Left renal cortex interstitium (tissue), 4 donors: ENCODE data around the gene STRIP2. TPM values are rescaled to one million over a fixed set of nuclear protein-coding genes. Genes with fewer than 3 reads are reported as not detected.
"Not testable (repeated sequence)": the region's sequence is repeated elsewhere in the genome, so short reads cannot be mapped to it uniquely, and the experiment has no call there.

Source experiments
- DNase-seq, 4 donors: peaks; one replicate each; pipeline ENCODE4 v3.0.0-alpha.2; 2013; ENCODE audit warnings: low read depth in 4 of 4, low spot score in 2 of 4, missing footprints in 1 of 4
- polyA plus RNA-seq, 4 donors: library from polyadenylated mRNA; unstranded; fragments of 120-200 nt; gene quantifications; one replicate each; pipeline ENCODE4 v1.2.1, GENCODE V29; 2013; ENCODE audit not compliant: insufficient read length in 4 of 4

STRIP2 gene
- polyA plus RNA-seq, 4 donors = 2.4 to 5.3 (median 4.0) TPM

GRCh38 chr7:129452589-129453231, 18.5 kb downstream of the STRIP2 start:
- no peak for DNase-seq

- DNase-seq = no peak
Observed at GRCh38 chr7:129453510-129454248, 19.4 kb downstream of the STRIP2 start.

GRCh38 chr7:129454249-129454551, 20.0 kb downstream of the STRIP2 start:
- DNase-seq = no peak

GRCh38 chr7:129456421-129456820, 22.2 kb downstream of the STRIP2 start:
- no peak for DNase-seq

- no peak for DNase-seq
Observed at GRCh38 chr7:129457101-129457500, 22.9 kb downstream of the STRIP2 start.

GRCh38 chr7:129458171-129458570, 23.9 kb downstream of the STRIP2 start:
- no peak for DNase-seq

- DNase-seq = no peak
Observed at GRCh38 chr7:129461809-129462208, 27.6 kb downstream of the STRIP2 start.

GRCh38 chr7:129462420-129462819, 28.2 kb downstream of the STRIP2 start:
- DNase-seq = no peak

GRCh38 chr7:129464194-129464593, 30.0 kb downstream of the STRIP2 start:
- no peak for DNase-seq

GRCh38 chr7:129465080-129465479, 30.8 kb downstream of the STRIP2 start:
- no peak for DNase-seq

GRCh38 chr7:129466796-129467195, 32.6 kb downstream of the STRIP2 start:
- no peak for DNase-seq

GRCh38 chr7:129468087-129468486, 33.9 kb downstream of the STRIP2 start:
- no peak for DNase-seq

GRCh38 chr7:129468547-129468946, 34.3 kb downstream of the STRIP2 start:
- DNase-seq = no peak

- no peak for DNase-seq
Observed at GRCh38 chr7:129469930-129470329, 35.7 kb downstream of the STRIP2 start.

- no peak for DNase-seq
Observed at GRCh38 chr7:129470411-129470810, 36.2 kb downstream of the STRIP2 start.

- no peak for DNase-seq
Observed at GRCh38 chr7:129471402-129471827, 37.2 kb downstream of the STRIP2 start.

- DNase-seq = not testable (repeated sequence)
Observed at GRCh38 chr7:129475931-129476330, 41.7 kb downstream of the STRIP2 start.

- DNase-seq = not testable (repeated sequence)
Observed at GRCh38 chr7:129476398-129476797, 42.2 kb downstream of the STRIP2 start.

GRCh38 chr7:129479831-129480230, 45.6 kb downstream of the STRIP2 start:
- no peak for DNase-seq

- DNase-seq = no peak
Observed at GRCh38 chr7:129480674-129481363, 46.6 kb downstream of the STRIP2 start.

- not testable (repeated sequence) for DNase-seq
Observed at GRCh38 chr7:129481376-129481775, 47.1 kb downstream of the STRIP2 start.

- no peak for DNase-seq
Observed at GRCh38 chr7:129482781-129483180, 48.5 kb downstream of the STRIP2 start.
